ENCODE measurements around the gene MED12L. TPM values are rescaled to one million over a fixed set of nuclear protein-coding genes. Genes with fewer than 3 reads are reported as not detected.

The MED12L gene
- total RNA-seq, 3 donors from 2014 or later: 0.48 to 1.6 (median 1.6) TPM

DNA sequence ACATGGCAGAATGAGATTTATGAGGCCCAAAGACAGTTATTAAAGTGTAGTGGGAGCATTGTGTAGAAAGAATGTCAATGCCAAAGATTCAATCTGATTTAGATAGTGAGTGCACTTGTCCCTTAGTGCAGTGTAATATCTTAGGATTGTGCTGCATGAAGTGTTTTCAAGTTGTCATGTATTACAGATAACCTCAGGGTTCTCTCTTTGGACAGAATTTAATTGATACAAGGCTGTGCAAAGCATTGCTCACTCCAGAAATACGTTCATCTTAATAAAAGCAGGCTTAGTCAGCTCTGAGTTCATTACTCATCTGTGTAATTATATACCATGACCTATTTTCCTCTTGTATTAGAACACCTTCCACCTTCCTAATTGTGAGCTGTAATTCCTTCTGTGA, 133.6 kb downstream of the MED12L start:
- Histone ChIP-seq H3K4me3 (no peak overlapping the region), H3K27ac (no peak overlapping the region), H3K9me3 (no peaks in the 10 kb centered on the region), H3K36me3 (no peaks in the 10 kb centered on the region), H3K27me3 (no peaks in the 10 kb centered on the region), H3K4me1 (no peaks in the 10 kb centered on the region)
- TF ChIP-seq POLR2A (IDR thresholded peaks at IDR 0.05) (no peak), POLR2AphosphoS5 (IDR thresholded peaks at IDR 0.05) (no peak)
- TF ChIP-seq, protein P1, sequence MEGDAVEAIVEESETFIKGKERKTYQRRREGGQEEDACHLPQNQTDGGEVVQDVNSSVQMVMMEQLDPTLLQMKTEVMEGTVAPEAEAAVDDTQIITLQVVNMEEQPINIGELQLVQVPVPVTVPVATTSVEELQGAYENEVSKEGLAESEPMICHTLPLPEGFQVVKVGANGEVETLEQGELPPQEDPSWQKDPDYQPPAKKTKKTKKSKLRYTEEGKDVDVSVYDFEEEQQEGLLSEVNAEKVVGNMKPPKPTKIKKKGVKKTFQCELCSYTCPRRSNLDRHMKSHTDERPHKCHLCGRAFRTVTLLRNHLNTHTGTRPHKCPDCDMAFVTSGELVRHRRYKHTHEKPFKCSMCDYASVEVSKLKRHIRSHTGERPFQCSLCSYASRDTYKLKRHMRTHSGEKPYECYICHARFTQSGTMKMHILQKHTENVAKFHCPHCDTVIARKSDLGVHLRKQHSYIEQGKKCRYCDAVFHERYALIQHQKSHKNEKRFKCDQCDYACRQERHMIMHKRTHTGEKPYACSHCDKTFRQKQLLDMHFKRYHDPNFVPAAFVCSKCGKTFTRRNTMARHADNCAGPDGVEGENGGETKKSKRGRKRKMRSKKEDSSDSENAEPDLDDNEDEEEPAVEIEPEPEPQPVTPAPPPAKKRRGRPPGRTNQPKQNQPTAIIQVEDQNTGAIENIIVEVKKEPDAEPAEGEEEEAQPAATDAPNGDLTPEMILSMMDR (IDR thresholded peaks at IDR 0.05): no peak
- intact Hi-C loops (cut with DNase I; ENCODE audit: low total_unique reads): no loop called here
- DNase-seq (ENCODE audit: low spot score in 2 of 2): no peak

DNA sequence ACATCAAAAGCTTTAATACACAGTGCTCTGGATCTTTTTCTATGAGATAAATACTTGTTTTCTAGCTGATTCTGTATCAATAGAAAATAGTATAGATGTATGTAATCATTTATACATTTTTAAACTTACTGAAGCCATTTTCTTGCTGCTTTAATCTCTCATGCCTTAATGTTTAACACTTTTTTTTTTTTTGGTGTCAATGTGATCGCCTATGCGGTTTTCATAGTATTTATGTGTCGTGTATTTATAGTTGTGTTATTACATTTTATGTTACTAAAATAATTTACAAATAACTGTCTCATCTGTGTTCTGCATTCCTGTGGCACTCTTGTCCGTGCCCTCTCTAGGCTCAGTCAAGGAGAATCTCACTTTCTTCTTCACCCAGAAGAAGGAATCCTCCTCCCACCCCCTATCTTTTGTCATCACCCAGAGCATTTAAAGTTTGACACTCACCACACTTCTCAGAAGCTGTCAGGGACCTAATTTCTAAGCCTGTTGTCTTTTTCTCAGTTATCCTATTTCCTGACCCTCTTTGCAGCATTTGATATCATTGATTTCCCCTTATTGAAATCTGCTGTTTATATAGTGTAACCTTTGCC, 138.9 kb downstream of the MED12L start:
- intact Hi-C loops (cut with DNase I; ENCODE audit: low total_unique reads): no loop called here
- H3K27ac ChIP-seq: no peak overlapping the region
- H3K36me3 ChIP-seq: no peaks in the 10 kb centered on the region
- peaks cover 0 to 4% of the 10 kb centered on the region in 2 donors for H3K4me1 ChIP-seq
- H3K4me3 ChIP-seq: no peak overlapping the region
- no peaks in the 10 kb centered on the region for H3K9me3 ChIP-seq
- DNase-seq (ENCODE audit: low spot score in 2 of 2): no peak
- no peaks in the 10 kb centered on the region for H3K27me3 ChIP-seq
- TF ChIP-seq POLR2A (IDR thresholded peaks at IDR 0.05) (no peak), POLR2AphosphoS5 (IDR thresholded peaks at IDR 0.05) (no peak)
- TF ChIP-seq, protein P1 (IDR thresholded peaks at IDR 0.05): no peak

DNA sequence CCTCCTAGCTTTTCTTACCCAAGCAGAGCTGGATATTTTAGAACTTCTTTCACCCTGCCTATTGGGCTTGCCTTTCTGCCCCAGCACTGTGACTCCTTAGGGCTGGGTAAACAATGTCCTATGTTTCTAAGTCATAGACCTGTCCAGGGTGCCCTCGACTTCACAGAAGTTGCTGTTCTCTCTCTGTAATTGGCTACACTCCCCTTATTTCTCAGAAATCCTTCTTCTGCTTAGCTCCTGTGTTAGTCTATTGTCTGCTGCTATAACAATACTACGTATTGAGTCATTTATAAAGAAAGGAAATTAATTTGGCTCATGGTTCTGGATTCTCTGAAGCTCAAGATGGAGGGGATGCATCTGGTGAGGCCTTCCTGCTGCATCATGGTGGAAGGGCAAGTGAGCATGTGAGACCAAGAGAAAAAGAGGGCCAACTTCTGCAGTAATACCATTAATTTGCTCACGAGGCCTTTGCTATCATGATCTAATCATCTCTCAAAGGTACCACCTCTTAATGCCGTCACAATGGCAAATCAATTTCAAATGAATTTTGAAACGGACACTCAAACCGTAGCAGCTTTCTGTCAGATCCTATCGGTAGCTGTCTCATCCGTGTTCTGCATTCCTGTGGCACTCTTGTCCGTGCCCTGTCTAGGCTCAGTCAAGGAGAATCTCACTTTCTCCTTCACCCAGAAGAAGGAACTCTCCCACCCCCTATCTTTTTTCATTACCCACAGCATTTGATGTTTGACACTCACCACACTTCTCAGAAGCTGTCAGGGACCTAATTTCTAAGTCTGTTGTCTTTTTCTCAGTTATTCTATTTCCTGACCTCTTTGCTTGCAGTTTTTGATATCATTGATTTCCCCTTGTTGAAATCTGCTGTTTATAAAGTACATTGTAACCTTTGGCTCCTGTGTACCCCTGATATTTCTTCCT, 139.8 kb downstream of the MED12L start:
- H3K9me3 ChIP-seq: no peaks in the 10 kb centered on the region
- no peaks in the 10 kb centered on the region for H3K36me3 ChIP-seq
- no peak overlapping the region for H3K4me3 ChIP-seq
- intact Hi-C loops (cut with DNase I; ENCODE audit: low total_unique reads): no loop called here
- peaks cover 0 to 4% of the 10 kb centered on the region in 2 donors for H3K4me1 ChIP-seq
- no peaks in the 10 kb centered on the region for H3K27me3 ChIP-seq
- no peak overlapping the region for H3K27ac ChIP-seq
- no peak for DNase-seq (ENCODE audit: low spot score in 2 of 2)
- no peak for TF ChIP-seq POLR2AphosphoS5 (IDR thresholded peaks at IDR 0.05)
- TF ChIP-seq, protein P1 (IDR thresholded peaks at IDR 0.05): no peak
- TF ChIP-seq POLR2A (IDR thresholded peaks at IDR 0.05): no peak

DNA sequence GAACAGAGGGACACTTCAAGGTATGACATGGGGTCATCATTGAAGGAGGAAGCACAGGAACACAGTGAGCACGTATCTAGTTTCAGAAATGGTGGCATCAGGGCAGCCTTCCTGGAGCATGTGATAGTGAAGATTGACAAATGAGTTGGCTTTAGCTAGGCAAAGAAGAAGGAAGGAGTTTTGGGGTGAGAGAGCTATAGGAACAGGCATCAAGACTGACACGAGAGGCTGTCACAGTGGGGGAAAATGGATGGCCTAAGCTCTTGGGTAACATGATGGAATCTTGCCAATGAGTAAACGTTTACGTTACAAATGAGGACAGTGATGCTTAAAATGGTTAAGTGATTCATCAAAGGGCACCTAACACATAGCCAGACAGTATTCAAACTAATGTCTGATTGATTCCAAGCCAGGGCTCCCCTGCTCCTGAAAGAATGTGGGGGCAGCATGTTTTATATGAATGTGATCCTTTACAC, 140.7 kb downstream of the MED12L start:
- peaks cover 0 to 4% of the 10 kb centered on the region in 2 donors for H3K4me1 ChIP-seq
- no peak overlapping the region for H3K27ac ChIP-seq
- no peak overlapping the region for H3K4me3 ChIP-seq
- no peaks in the 10 kb centered on the region for H3K36me3 ChIP-seq
- no peaks in the 10 kb centered on the region for H3K9me3 ChIP-seq
- TF ChIP-seq, protein P1 (IDR thresholded peaks at IDR 0.05): no peak
- no peak for TF ChIP-seq POLR2AphosphoS5 (IDR thresholded peaks at IDR 0.05)
- no peak for TF ChIP-seq POLR2A (IDR thresholded peaks at IDR 0.05)
- intact Hi-C loops (cut with DNase I; ENCODE audit: low total_unique reads): no loop called here
- no peaks in the 10 kb centered on the region for H3K27me3 ChIP-seq
- DNase-seq (ENCODE audit: low spot score in 2 of 2): no peak

DNA sequence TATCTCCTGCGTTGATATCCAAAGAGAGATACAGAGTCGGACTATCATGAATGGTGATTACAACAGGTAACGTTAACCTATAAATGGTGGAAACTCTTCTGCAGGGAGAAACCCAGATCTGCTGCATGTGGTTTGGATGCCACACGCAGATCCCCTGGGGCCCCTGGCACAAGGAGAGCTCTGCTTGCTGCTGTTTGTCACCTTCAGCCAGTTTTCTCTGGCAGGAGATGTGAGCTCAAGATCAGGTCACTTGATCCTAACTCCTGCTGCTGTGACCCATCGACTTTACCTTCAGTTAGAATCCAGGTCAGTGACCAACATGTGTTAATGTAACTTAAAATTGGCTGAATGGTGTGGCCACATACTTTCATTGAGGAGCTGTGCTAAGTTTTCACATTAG, 141.4 kb downstream of the MED12L start:
- no peak overlapping the region for H3K27ac ChIP-seq
- H3K4me1 ChIP-seq: peaks cover 0 to 4% of the 10 kb centered on the region in 2 donors
- intact Hi-C loops (cut with DNase I; ENCODE audit: low total_unique reads): no loop called here
- H3K27me3 ChIP-seq: no peaks in the 10 kb centered on the region
- no peak overlapping the region for H3K4me3 ChIP-seq
- H3K36me3 ChIP-seq: no peaks in the 10 kb centered on the region
- no peak for TF ChIP-seq POLR2A (IDR thresholded peaks at IDR 0.05)
- no peak for DNase-seq (ENCODE audit: low spot score in 2 of 2)
- H3K9me3 ChIP-seq: no peaks in the 10 kb centered on the region

Data from breast epithelium (tissue), 4 donors.